H1 (cell line): ENCODE results near the gene GPC1. TPM values are rescaled to one million over a fixed set of nuclear protein-coding genes. Genes with fewer than 3 reads are reported as not detected.

Experiments used
- CTCF ChIA-PET: fragments of 300-600 bp; sonication (Branson Sonifier 250); formaldehyde crosslinking; loops from one replicate; lab custom pipeline; 2021; ENCODE audit not compliant: partially characterized antibody; lab: Charles Lee
- POLR2A ChIA-PET: fragments of 300-600 bp; sonication (Branson Sonifier 250); formaldehyde crosslinking; loops from one replicate; lab custom pipeline; 2021; ENCODE audit warnings: inconsistent platforms; ENCODE audit not compliant: partially characterized antibody; lab: Charles Lee
- DNase-seq, 2 experiments: peaks; one replicate each; pipeline versions ENCODE4 v3.0.0 to v3.0.0-alpha.2; 2010 to 2022; ENCODE audit warnings: low spot score in 2 of 2, low read depth in 1 of 2, mixed read lengths in 1 of 2
- FAIRE-seq: peaks from 2 replicates; lab custom pipeline; 2011; peaks lifted over from hg19 to GRCh38; lab: Jason Lieb, UNC
- H2AFZ ChIP-seq: 2 replicates; pipeline ENCODE4 v1.8.1; 2012; ENCODE audit warnings: low read length, inconsistent platforms
- H2AK5ac ChIP-seq: 2 replicates; pipeline ENCODE4 v1.6.1; 2013; ENCODE audit warnings: low read depth, low read length
- H2BK120ac ChIP-seq: replicated peaks from 2 replicates; pipeline ENCODE3; 2013; ENCODE audit warnings: low read depth, low read length, inconsistent platforms
- H2BK12ac ChIP-seq: 2 replicates; pipeline ENCODE4 v1.6.1; 2013; ENCODE audit warnings: low read depth, low read length
- H2BK15ac ChIP-seq: 2 replicates; pipeline ENCODE4 v1.6.1; 2013; ENCODE audit warnings: low read length
- H2BK20ac ChIP-seq: 2 replicates; pipeline ENCODE4 v1.6.1; 2013; ENCODE audit warnings: low read length
- H2BK5ac ChIP-seq: 2 replicates; pipeline ENCODE4 v1.6.1; 2013; ENCODE audit warnings: low read depth, low read length
- H3K14ac ChIP-seq: 2 replicates; pipeline ENCODE4 v1.6.1; 2013; ENCODE audit warnings: inconsistent platforms; ENCODE audit not compliant: insufficient read length
- H3K18ac ChIP-seq: 2 replicates; pipeline ENCODE4 v1.6.1; 2013; ENCODE audit warnings: low read length; ENCODE audit errors: extremely low read depth
- H3K23ac ChIP-seq: 2 replicates; pipeline ENCODE4 v1.6.1; 2013; ENCODE audit warnings: inconsistent platforms; ENCODE audit not compliant: insufficient read length
- H3K23me2 ChIP-seq: 2 replicates; pipeline ENCODE4 v1.6.1; 2013; ENCODE audit warnings: low read depth, low read length
- H3K27ac ChIP-seq: 2 replicates; pipeline ENCODE4 v1.6.1; 2011; ENCODE audit warnings: low read depth, low read length, inconsistent platforms
- H3K27me3 ChIP-seq, 4 experiments: replicated peaks in 1 of 4; 1 replicate in 1 of 4; 2 replicates in 3 of 4; pipeline versions ENCODE4 v1.6.1 to v1.8.1; 2011 to 2013; ENCODE audit warnings: low read length in 3 of 4, mild to moderate bottlenecking in 3 of 4, inconsistent platforms in 2 of 4, mixed read lengths in 2 of 4, moderate library complexity in 1 of 4; ENCODE audit not compliant: control insufficient read depth in 3 of 4, insufficient read depth in 3 of 4; ENCODE audit errors: extremely low read depth in 1 of 4
- H3K36me3 ChIP-seq, 4 experiments: 2 replicates each; pipeline versions ENCODE4 v1.6.1 to v1.8.1; 2011 to 2013; ENCODE audit warnings: mild to moderate bottlenecking in 4 of 4, low read length in 3 of 4, moderate library complexity in 2 of 4, control low read depth in 1 of 4, inconsistent platforms in 1 of 4; ENCODE audit not compliant: insufficient read depth in 4 of 4, control insufficient read depth in 2 of 4
- H3K4ac ChIP-seq: replicated peaks from 2 replicates; pipeline ENCODE3; 2013; ENCODE audit warnings: low read length, low read depth, mixed read lengths, inconsistent platforms; ENCODE audit not compliant: insufficient read length
- H3K4me1 ChIP-seq, 4 experiments: replicated peaks in 1 of 4; 1 replicate in 1 of 4; 2 replicates in 3 of 4; pipeline versions ENCODE4 v1.6.1 to v1.8.1; 2011 to 2013; ENCODE audit warnings: low read length in 3 of 4, inconsistent platforms in 2 of 4, mixed read lengths in 1 of 4; ENCODE audit not compliant: insufficient read depth in 4 of 4, control insufficient read depth in 3 of 4
- H3K4me2 ChIP-seq, 2 experiments: 2 replicates each; pipeline versions ENCODE4 v1.6.1 to v1.8.1; 2011 to 2013; ENCODE audit warnings: low read depth in 2 of 2, low read length in 2 of 2, control low read depth in 1 of 2, inconsistent platforms in 1 of 2, mild to moderate bottlenecking in 1 of 2; ENCODE audit not compliant: insufficient read depth in 1 of 2
- H3K4me3 ChIP-seq, 4 experiments: fragments of 200-600, 300-600 bp in 1 of 4; sonication (generic), shearing (Covaris generic), sonication (Bioruptor Twin) in 1 of 4; 2 replicates each; pipeline versions ENCODE4 v1.5.1 to v1.8.1; 2011 to 2016; ENCODE audit warnings: low read length in 4 of 4, low read depth in 3 of 4, control low read depth in 2 of 4, inconsistent platforms in 2 of 4, mild to moderate bottlenecking in 2 of 4, mixed read lengths in 1 of 4, moderate library complexity in 1 of 4; ENCODE audit not compliant: insufficient read depth in 2 of 4; ENCODE audit errors: extremely low read depth in 1 of 4
- H3K56ac ChIP-seq: replicated peaks from 2 replicates; pipeline ENCODE3; 2013; ENCODE audit warnings: low read depth, mild to moderate bottlenecking, mixed read lengths, low read length, inconsistent platforms; ENCODE audit not compliant: insufficient read length
- H3K79me1 ChIP-seq: 2 replicates; pipeline ENCODE4 v1.6.1; 2013; ENCODE audit warnings: low read depth, low read length, control low read depth
- H3K79me2 ChIP-seq, 2 experiments: 2 replicates each; pipeline versions ENCODE4 v1.6.1 to v1.8.1; 2012 to 2013; ENCODE audit warnings: low read length in 2 of 2, mild to moderate bottlenecking in 2 of 2, inconsistent platforms in 1 of 2; ENCODE audit not compliant: insufficient read depth in 2 of 2, control insufficient read depth in 1 of 2
- H3K9ac ChIP-seq, 4 experiments: replicated peaks in 1 of 4; 1 replicate in 1 of 4; 2 replicates in 3 of 4; pipeline versions ENCODE4 v1.6.1 to v1.8.1; 2011 to 2013; ENCODE audit warnings: low read depth in 3 of 4, low read length in 3 of 4, control low read depth in 2 of 4, mild to moderate bottlenecking in 2 of 4, moderate library complexity in 2 of 4, inconsistent platforms in 1 of 4; ENCODE audit errors: extremely low read depth in 1 of 4
- H3K9me3 ChIP-seq, 2 experiments: 2 replicates each; pipeline versions ENCODE4 v1.6.1 to v1.8.1; 2012 to 2013; ENCODE audit warnings: mild to moderate bottlenecking in 2 of 2, moderate library complexity in 2 of 2, control low read depth in 1 of 2, inconsistent platforms in 1 of 2, low read depth in 1 of 2, low read length in 1 of 2, mixed read lengths in 1 of 2; ENCODE audit not compliant: insufficient read depth in 2 of 2
- H4K20me1 ChIP-seq, 2 experiments: replicated peaks in 1 of 2; 2 replicates each; pipeline versions ENCODE3 to v1.8.1; 2011 to 2013; ENCODE audit warnings: inconsistent platforms in 2 of 2, low read length in 2 of 2, mild to moderate bottlenecking in 1 of 2; ENCODE audit not compliant: insufficient read depth in 2 of 2, control insufficient read depth in 1 of 2
- H4K5ac ChIP-seq: 2 replicates; pipeline ENCODE4 v1.6.1; 2013; ENCODE audit warnings: low read length, low read depth, mixed read lengths, inconsistent platforms; ENCODE audit not compliant: insufficient read length
- H4K8ac ChIP-seq: 2 replicates; pipeline ENCODE4 v1.8.0; 2013; ENCODE audit warnings: mild to moderate bottlenecking, moderate library complexity, low read length, inconsistent platforms; ENCODE audit not compliant: insufficient read depth; ENCODE audit errors: extremely low read depth
- H4K91ac ChIP-seq: replicated peaks from 2 replicates; pipeline ENCODE3; 2013; ENCODE audit warnings: low read length, mixed read lengths, inconsistent platforms; ENCODE audit not compliant: insufficient read length
- ATF3 ChIP-seq: IDR thresholded peaks from 2 replicates; pipeline ENCODE4 v1.6.1; 2011; ENCODE audit warnings: low read depth, mild to moderate bottlenecking, low read length; ENCODE audit not compliant: insufficient read depth
- EP300 ChIP-seq, 2 experiments: IDR thresholded peaks; 1 replicate in 1 of 2; 2 replicates in 1 of 2; pipeline ENCODE4 v1.6.1; 2011 to 2012; ENCODE audit warnings: low read depth in 2 of 2, low read length in 2 of 2, mild to moderate bottlenecking in 2 of 2, borderline replicate concordance in 1 of 2, inconsistent platforms in 1 of 2, moderate library complexity in 1 of 2
- HDAC6 ChIP-seq: IDR thresholded peaks from one replicate; pipeline ENCODE4 v1.7.1; 2012; ENCODE audit warnings: low read depth, mild to moderate bottlenecking, inconsistent platforms, low read length, moderate library complexity
- KDM1A ChIP-seq: fragments of 200-600, 300-600 bp; sonication (generic); IDR thresholded peaks from 2 replicates; pipeline ENCODE4 v1.7.1; 2016; ENCODE audit warnings: mild to moderate bottlenecking, low read length, borderline replicate concordance
- KDM4A ChIP-seq: IDR thresholded peaks from one replicate; pipeline ENCODE4 v1.7.1; 2012; ENCODE audit warnings: low read depth, mild to moderate bottlenecking, moderate library complexity, low read length, inconsistent platforms; ENCODE audit not compliant: severe bottlenecking
- NRF1 ChIP-seq: IDR thresholded peaks from 2 replicates; pipeline ENCODE4 v1.6.1; 2011; ENCODE audit warnings: mild to moderate bottlenecking, low read depth, low read length, improper control_type of control experiment
- POLR2A ChIP-seq, 2 experiments: IDR thresholded peaks; 1 replicate in 1 of 2; 2 replicates in 1 of 2; pipeline ENCODE4 v1.6.1; 2011; ENCODE audit warnings: low read depth in 2 of 2, low read length in 2 of 2, mild to moderate bottlenecking in 2 of 2; ENCODE audit errors: control extremely low read depth in 1 of 2
- SIX5 ChIP-seq: IDR thresholded peaks from 2 replicates; pipeline ENCODE4 v1.6.1; 2011; ENCODE audit warnings: mild to moderate bottlenecking, low read depth, low read length
- SUZ12 ChIP-seq: fragments of 200-600 bp; sonication (generic); IDR thresholded peaks from 2 replicates; pipeline ENCODE4 v1.6.1; 2012; ENCODE audit warnings: mild to moderate bottlenecking, inconsistent platforms, low read length, moderate library complexity, mixed read lengths
- TAF7 ChIP-seq: optimal IDR thresholded peaks from 2 replicates; pipeline ENCODE3; 2011; ENCODE audit warnings: low read depth, mild to moderate bottlenecking, inconsistent platforms, low read length, moderate library complexity, borderline replicate concordance
- YY1 ChIP-seq: IDR thresholded peaks from 2 replicates; pipeline ENCODE4 v1.6.1; 2011; ENCODE audit warnings: low read depth, mild to moderate bottlenecking, low read length
- ZNF274 ChIP-seq: IDR thresholded peaks from 2 replicates; pipeline ENCODE4 v1.7.0; 2012; ENCODE audit warnings: low read length, borderline replicate concordance; ENCODE audit errors: extremely low read depth
- WGBS, 2 experiments: shearing (Covaris generic) in 1 of 2; methylation state at CpG; one replicate each; pipeline versions ENCODE4 v1.1.6 to v1.1.7; 2013 to 2015; ENCODE audit warnings: low lambda C conversion rate in 2 of 2, mixed read lengths in 2 of 2, inconsistent platforms in 1 of 2, low coverage in 1 of 2, missing lambda C conversion rate in 1 of 2; ENCODE audit not compliant: insufficient replicate concordance in 2 of 2, insufficient coverage in 1 of 2, insufficient read length in 1 of 2; ENCODE audit errors: extremely low coverage in 1 of 2, missing lambda C conversion rate in 1 of 2; 5-methylcytosine and 5-hydroxymethylcytosine counted together
- polyA plus RNA-seq, 7 experiments: library from polyadenylated mRNA; depleted of rRNA in 3 of 7; stranded (reverse) in 5 of 7; unstranded in 2 of 7; fragments of >200 nt in 5 of 7; fragments of 200-250 nt in 2 of 7; gene quantifications; 1 replicate in 5 of 7; 2 replicates in 1 of 7; 4 replicates in 1 of 7; pipeline versions ENCODE4 v1.2.1 to v1.2.3, GENCODE V29; 2011 to 2013; ENCODE audit warnings: missing spikeins in 2 of 7, mixed read lengths in 2 of 7
- total RNA-seq: library from RNA; stranded (reverse); fragmentation: NEBNext Ultra II Directional; extraction: Animal tissue kit (Norgen Biotek cat#: 25700); gene quantifications from 2 replicates; pipeline ENCODE4 v1.2.1, GENCODE V29; 2021

The GPC1 gene
- total and polyA plus RNA-seq, 2 of the 8 experiments (the other 6 are each of a cell fraction or from before 2014, with no cell fraction given), result 21.9 to 28.3 TPM

GRCh38 chr2:240399419-240400324 lies 35.8 kb upstream of the GPC1 start:
- DNase-seq (no peak), FAIRE-seq (no peak)
- Histone ChIP-seq H3K14ac (no peak overlapping the region), H3K36me3 (no peaks in the 10 kb centered on the region), H2AK5ac (no peak overlapping the region), H3K56ac (no peak overlapping the region), H4K20me1 (no peaks in the 10 kb centered on the region), H4K5ac (no peak overlapping the region), H4K91ac (no peak overlapping the region), H3K79me1 (no peaks in the 10 kb centered on the region), H3K4me1 (no peaks in the 10 kb centered on the region; a peak in 1 of 7 replicates), H3K4me2 (no peak overlapping the region), H2BK12ac (no peak overlapping the region), H2BK15ac (no peak overlapping the region), H4K8ac (no peak overlapping the region; the same call in 1 of the 2 replicates), H3K4me3 (no peak overlapping the region), H3K79me2 (no peaks in the 10 kb centered on the region), H2BK20ac (no peak overlapping the region), H2BK5ac (no peak overlapping the region), H2BK120ac (no peak overlapping the region), H3K27ac (no peak overlapping the region), H3K18ac (no peak overlapping the region), H2AFZ (no peak overlapping the region), H3K27me3 (no peaks in the 10 kb centered on the region), H3K9ac (no peak overlapping the region), H3K4ac (no peak overlapping the region), H3K23ac (no peak overlapping the region), H3K23me2 (no peaks in the 10 kb centered on the region), H3K9me3 (no peaks in the 10 kb centered on the region)
- ChIA-PET POLR2A (no interaction called here), CTCF (no interaction called here)
- WGBS, 2 experiments, result 91% methylated on average over 13 of the region's 14 CpGs; no CpG with 5 or more reads in 1 of the 2 experiments
- TF ChIP-seq NRF1 (no peak), SUZ12 (no peak), KDM1A (no peak), HDAC6 (no peak), KDM4A (no peak), YY1 (no peak), POLR2A (IDR thresholded peaks at IDR 0.05; ENCODE audit: control extremely low read depth in 1 of 2, low read depth in 2 of 2, low read length in 2 of 2) (no peak), EP300 (IDR thresholded peaks at IDR 0.05; ENCODE audit: borderline replicate concordance in 1 of 2, low read depth in 2 of 2, low read length in 2 of 2) (no peak), SIX5 (no peak), ZNF274 (no peak), TAF7 (no peak), ATF3 (no peak)
